Suprapubic skin (tissue), 4 donors: ENCODE data around the gene ZNF837. TPM values are rescaled to one million over a fixed set of nuclear protein-coding genes. Genes with fewer than 3 reads are reported as not detected.
A peak's percentile ranks its signal among the peaks of the same experiment; 100 is the strongest.
"Not testable (repeated sequence)": the region's sequence is repeated elsewhere in the genome, so short reads cannot be mapped to it uniquely, and the experiment has no call there.

Source experiments
- DNase-seq, 2 donors: peaks; one replicate each; pipeline ENCODE4 v3.0.0-alpha.2; 2019; ENCODE audit warnings: low spot score in 2 of 2
- H3K27ac ChIP-seq: fragments of 200-600 bp; sonication (generic); one replicate; pipeline ENCODE4 v1.5.1; 2019
- H3K27me3 ChIP-seq: fragments of 200-600 bp; sonication (generic); one replicate; pipeline ENCODE4 v1.5.1; 2019
- H3K36me3 ChIP-seq: fragments of 200-600 bp; sonication (generic); one replicate; pipeline ENCODE4 v1.5.1; 2019
- H3K4me1 ChIP-seq: fragments of 200-600 bp; sonication (generic); one replicate; pipeline ENCODE4 v1.5.1; 2019
- H3K4me3 ChIP-seq: fragments of 200-600 bp; sonication (generic); one replicate; pipeline ENCODE4 v1.5.1; 2019; ENCODE audit warnings: mild to moderate bottlenecking
- H3K9me3 ChIP-seq: fragments of 200-600 bp; sonication (generic); one replicate; pipeline ENCODE4 v1.5.1; 2019
- CTCF ChIP-seq, 2 donors: fragments of 200-600 bp in 1 of 2; fragments of 450-650 bp in 1 of 2; sonication (generic) in 1 of 2; IDR thresholded peaks; one replicate each; pipeline ENCODE4 v1.5.1; 2016 to 2019; ENCODE audit warnings: antibody characterized with exemption in 2 of 2, mild to moderate bottlenecking in 1 of 2, moderate library complexity in 1 of 2
- EP300 ChIP-seq: sonication (generic); formaldehyde crosslinking; IDR thresholded peaks from one replicate; pipeline ENCODE4 v1.6.1; 2017; ENCODE audit warnings: antibody characterized with exemption
- POLR2A ChIP-seq, 2 donors: fragments of 450-650 bp; IDR thresholded peaks; one replicate each; pipeline ENCODE4 v1.6.1; 2017; ENCODE audit warnings: antibody characterized with exemption in 2 of 2, mild to moderate bottlenecking in 2 of 2, moderate library complexity in 2 of 2
- POLR2AphosphoS5 ChIP-seq, 3 donors: sonication (generic); formaldehyde crosslinking; IDR thresholded peaks; one replicate each; pipeline ENCODE4 v1.6.1; 2017; ENCODE audit warnings: antibody characterized with exemption in 3 of 3
- WGBS: methylation state at CpG from one replicate; pipeline ENCODE4 v1.1.5; 2018; 5-methylcytosine and 5-hydroxymethylcytosine counted together
- total RNA-seq, 4 donors: library from RNA; depleted of rRNA; stranded (reverse); fragments of >200 nt; gene quantifications; one replicate each; pipeline ENCODE4 v1.1.0, GENCODE V29; 2016

The ZNF837 gene
- total RNA-seq, 4 donors from 2014 or later, result 2.6 to 6.2 (median 4.3) TPM

DNA sequence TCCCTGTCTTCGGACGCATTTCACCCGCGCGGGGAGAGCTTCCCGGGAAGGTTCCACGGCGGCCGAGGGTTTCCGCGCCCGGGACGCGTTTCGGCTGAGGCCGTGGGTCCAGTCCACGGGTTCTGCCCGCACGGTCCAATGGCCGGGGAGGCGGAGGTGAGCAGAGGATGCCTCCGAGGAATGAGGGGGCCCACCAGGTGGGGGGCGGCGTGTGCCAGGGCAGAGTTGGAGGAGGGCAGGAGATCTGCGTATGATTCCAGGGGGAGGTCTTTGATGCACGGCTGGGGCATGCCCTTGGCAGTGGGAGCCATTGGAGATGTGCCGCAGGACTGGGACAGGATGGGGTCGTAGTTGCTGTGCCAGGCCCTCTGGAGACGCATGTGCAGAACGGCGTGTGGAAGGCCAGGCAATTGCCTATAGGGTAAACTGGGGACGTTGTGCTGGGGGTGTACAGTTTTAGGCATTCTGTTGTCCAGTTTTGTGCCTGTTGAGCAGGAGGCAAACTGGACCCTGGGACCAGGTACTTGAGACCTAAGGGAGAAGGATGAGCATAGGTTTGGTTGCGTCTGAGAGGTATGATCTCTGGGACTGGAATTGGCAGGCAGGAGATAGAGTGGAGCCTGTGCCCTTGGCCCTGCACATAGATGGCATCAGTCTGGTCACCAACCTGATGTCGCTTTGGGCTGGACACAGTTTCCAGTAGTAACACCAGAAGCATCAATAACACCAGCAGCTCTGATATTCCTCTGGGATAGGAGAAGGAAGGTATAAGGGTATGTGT is 28.4 kb upstream of the ZNF837 start:
- WGBS, result 2% methylated on average over 25 of the region's 34 CpGs
- TF ChIP-seq CTCF (IDR thresholded peaks at IDR 0.05), result no peak
- no peak for TF ChIP-seq POLR2AphosphoS5 (IDR thresholded peaks at IDR 0.05)
- TF ChIP-seq EP300, result no peak
- TF ChIP-seq POLR2A (IDR thresholded peaks at IDR 0.05), result no peak
- Histone ChIP-seq H3K9me3 (no peaks in the 10 kb centered on the region), H3K27ac (peak overlapping the region; percentile 89), H3K27me3 (no peaks in the 10 kb centered on the region), H3K36me3 (no peaks in the 10 kb centered on the region), H3K4me3 (peak overlapping the region; percentile 94), H3K4me1 (peaks cover 30% of the 10 kb centered on the region)
- DNase-seq, result no peak

DNA sequence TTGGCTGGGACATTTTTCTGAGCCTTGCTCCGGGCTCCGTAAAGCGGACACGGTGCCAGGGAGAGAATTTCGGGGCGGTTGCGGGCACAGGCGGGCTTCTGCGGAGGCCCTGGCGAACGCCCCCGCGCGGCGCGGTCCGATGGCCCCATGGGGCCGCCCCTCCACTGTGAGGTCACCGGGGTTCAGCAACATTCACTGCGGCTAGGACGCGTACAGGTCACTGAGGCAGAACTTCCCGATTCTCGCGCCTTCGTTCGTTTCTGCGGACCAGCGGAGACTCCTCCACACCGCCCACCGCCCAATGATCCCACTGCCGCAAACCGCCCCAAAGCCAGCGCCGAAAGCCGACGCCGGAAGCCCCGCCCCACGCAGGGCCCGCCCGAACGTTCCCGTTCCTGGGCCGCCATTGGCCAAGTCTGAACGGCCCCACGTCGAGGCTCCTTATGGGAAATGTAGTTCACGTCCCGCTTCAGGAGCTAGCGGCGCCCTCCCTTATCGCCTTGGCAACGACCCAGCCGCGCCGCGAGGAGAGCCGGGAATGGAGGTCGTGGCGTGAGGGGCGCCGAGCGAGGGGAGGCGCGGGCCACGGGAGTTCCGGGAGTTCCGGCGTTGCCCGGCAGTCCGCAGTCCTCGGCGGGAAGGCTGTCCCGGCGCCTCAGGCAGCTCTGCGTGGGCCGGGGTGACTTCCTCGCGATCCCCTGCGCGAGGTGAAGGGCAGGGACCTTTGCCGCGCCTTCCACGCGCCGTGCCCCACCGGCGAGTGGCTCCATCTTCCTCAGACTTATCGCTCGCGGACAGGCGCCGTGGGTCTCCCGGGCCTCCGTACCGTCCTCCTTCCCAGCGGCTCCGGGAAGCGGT is 27.6 kb upstream of the ZNF837 start, which contains the start of gene ZNF584:
ZNF584 (plus strand) TSS at position 498 of the 858 bp plus-strand sequence. CDS start 499 bp downstream, outside the sequence.
- TF ChIP-seq POLR2A (IDR thresholded peaks at IDR 0.05) (peak; percentile 38 to 66), CTCF (IDR thresholded peaks at IDR 0.05) (no peak), POLR2AphosphoS5 (IDR thresholded peaks at IDR 0.05) (peak in 2 of 3 donors; percentile 58 to 73), EP300 (no peak)

DNA sequence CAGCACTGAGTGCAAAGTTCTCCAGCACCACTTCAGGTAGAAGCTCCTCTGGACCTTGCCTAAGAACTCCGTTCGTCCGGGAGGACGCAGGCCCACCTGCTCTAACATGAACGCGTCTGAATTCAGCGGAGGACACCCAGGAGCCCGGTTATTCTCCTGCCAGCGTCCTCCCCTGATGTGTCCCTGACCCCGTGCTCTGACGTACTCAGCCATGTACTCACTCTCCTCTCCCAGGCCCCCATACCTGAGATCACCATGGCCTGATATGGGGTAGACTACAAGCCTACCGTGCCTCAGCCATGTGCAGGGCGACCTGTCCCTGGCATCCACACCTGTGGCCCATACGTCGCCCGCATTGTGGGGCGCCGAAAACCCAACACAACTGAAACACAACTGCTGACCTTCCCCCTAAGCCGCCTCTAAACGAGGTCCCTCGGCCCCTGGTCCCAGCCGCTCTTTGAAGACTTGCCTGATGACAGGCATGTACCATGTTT is 26.9 kb upstream of the ZNF837 start:
- Histone ChIP-seq H3K4me3 (peak overlapping the region; percentile 94), H3K36me3 (no peaks in the 10 kb centered on the region), H3K4me1 (peaks cover 30% of the 10 kb centered on the region), H3K27ac (peak overlapping the region; percentile 89), H3K9me3 (no peaks in the 10 kb centered on the region), H3K27me3 (no peaks in the 10 kb centered on the region)
- TF ChIP-seq CTCF (IDR thresholded peaks at IDR 0.05) (no peak), POLR2AphosphoS5 (IDR thresholded peaks at IDR 0.05) (no peak), POLR2A (IDR thresholded peaks at IDR 0.05) (no peak), EP300 (no peak)
- no peak for DNase-seq
- WGBS, result 30% methylated on average over 12 of the region's 22 CpGs

More for the DNA sequence above, 27.6 kb upstream of the ZNF837 start, which contains the start of gene ZNF584:
- Histone ChIP-seq H3K4me3 (peak within 1 kb of the TSS; percentile 94), H3K27ac (peak within 1 kb of the TSS; percentile 89), H3K27me3 (no peaks in the 10 kb centered on the region), H3K36me3 (no peaks in the 10 kb centered on the region), H3K9me3 (no peaks in the 10 kb centered on the region), H3K4me1 (peaks cover 30% of the 10 kb centered on the region)
- DNase-seq, result peak; percentile 96 to 98
- under 1% methylated on average over 27 of the region's 100 CpGs for WGBS

GRCh38 chr19:58406818-58407657 is 26.2 kb upstream of the ZNF837 start:
- no peak overlapping the region for H3K27ac ChIP-seq
- peak overlapping the region; percentile 94 for H3K4me3 ChIP-seq
- 73% methylated on average over 10 of the region's 10 CpGs for WGBS
- H3K36me3 ChIP-seq, result no peaks in the 10 kb centered on the region
- H3K27me3 ChIP-seq, result no peaks in the 10 kb centered on the region
- DNase-seq, result no peak
- TF ChIP-seq POLR2AphosphoS5 (IDR thresholded peaks at IDR 0.05), result no peak
- TF ChIP-seq POLR2A (IDR thresholded peaks at IDR 0.05), result no peak
- TF ChIP-seq EP300, result no peak
- TF ChIP-seq CTCF (IDR thresholded peaks at IDR 0.05), result no peak
- peaks cover 32% of the 10 kb centered on the region for H3K4me1 ChIP-seq
- H3K9me3 ChIP-seq, result no peaks in the 10 kb centered on the region

- DNase-seq, H3K4me3 ChIP-seq, H3K27ac ChIP-seq, H3K27me3 ChIP-seq, H3K9me3 ChIP-seq, H3K36me3 ChIP-seq: not testable (repeated sequence)
- WGBS, result 69% methylated on average over 5 of the region's 5 CpGs
- H3K4me1 ChIP-seq, result peaks cover 37% of the 10 kb centered on the region
These were observed 23.2 kb upstream of the ZNF837 start for GRCh38 chr19:58403920-58404478.
